Cardiac septum (tissue), 1 donor: ENCODE data around the gene FXR1. TPM values are rescaled to one million over a fixed set of nuclear protein-coding genes. Genes with fewer than 3 reads are reported as not detected.
"Not testable (repeated sequence)": the region's sequence is repeated elsewhere in the genome, so short reads cannot be mapped to it uniquely, and the experiment has no call there.

ENCODE experiments used
- DNase-seq: peaks from one replicate; pipeline ENCODE4 v3.0.0-alpha.2; 2020; ENCODE audit warnings: low spot score
- intact Hi-C: fragments of 100-400 bp; cut with DNase I; formaldehyde crosslinking; loops from one replicate; pipeline ENCODE4 v1.14.0; 2022
- total RNA-seq: library from RNA; stranded (reverse); fragmentation: NEBNext Ultra II Directional; extraction: Animal tissue kit (Norgen Biotek cat#: 25700); gene quantifications from one replicate; pipeline ENCODE4 v1.2.1, GENCODE V29; 2021
- donor health status: DM: no; HTN: no; CAD: no.

The FXR1 gene
- total RNA-seq, 1 donor from 2014 or later: 205 TPM

DNA sequence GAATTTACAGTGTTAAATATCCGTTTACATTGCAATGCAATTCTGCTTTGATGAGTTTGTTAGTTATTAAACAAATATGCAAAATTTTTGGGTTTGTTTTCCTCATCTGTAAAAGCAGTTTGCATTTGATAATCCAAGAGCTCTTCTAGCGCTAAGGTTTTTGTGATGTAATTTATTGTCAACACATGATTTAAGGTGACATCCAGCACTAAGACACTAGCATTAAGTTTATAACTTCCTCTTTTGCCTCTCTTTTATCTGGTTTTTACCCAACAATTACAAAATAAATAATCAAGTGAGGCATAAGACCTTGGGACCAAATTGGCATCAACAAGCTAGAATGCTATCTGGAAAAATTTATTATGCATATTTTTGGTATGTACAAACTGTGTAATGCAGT, 78.0 kb downstream of the FXR1 start:
- intact Hi-C loops: no loop called here
- DNase-seq: no peak

DNA sequence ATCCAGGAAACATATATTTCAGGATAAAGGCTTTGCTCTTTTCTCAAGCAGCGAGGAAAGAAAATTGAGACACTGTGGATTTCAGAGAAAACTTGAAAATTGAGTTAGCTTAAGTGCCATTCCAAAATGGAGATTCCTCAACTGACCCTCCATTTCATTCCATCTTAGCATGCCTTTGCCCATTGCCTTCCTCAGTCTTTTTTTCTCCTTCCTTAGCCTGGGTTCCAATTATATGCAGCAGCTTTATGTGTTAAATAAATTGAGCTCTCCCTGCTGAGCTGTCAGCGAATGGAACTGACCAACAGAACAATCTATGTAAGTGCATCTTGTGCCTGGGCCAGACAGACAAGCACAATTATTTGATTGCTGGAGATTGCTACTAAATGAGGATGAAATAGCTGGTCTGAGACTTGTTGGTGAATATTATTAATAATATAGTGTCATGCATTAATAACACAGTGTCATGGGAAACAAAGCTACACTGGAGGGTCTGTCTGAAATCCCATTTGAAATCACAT, 84.0 kb downstream of the FXR1 start:
- no peak for DNase-seq
- intact Hi-C loops: no loop called here

DNA sequence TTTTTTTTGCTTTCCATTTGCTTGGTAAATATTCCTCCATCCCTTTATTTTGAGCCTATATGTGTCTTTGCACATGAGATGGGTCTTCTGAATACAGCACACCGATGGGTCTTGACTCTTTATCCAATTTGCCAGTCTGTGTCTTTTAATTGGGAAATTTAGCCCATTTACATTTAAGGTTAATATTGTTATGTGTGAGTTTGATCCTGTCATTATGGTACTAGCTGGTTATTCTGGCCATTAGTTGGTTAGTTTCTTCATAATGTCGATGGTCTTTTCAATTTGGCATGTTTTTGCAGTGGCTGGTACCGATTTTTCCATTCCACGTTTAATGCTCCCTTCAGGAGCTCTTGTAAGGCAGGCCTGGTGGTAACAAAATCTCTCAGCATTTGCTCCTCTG, 89.9 kb downstream of the FXR1 start:
- intact Hi-C loops, DNase-seq: not testable (repeated sequence)

DNA sequence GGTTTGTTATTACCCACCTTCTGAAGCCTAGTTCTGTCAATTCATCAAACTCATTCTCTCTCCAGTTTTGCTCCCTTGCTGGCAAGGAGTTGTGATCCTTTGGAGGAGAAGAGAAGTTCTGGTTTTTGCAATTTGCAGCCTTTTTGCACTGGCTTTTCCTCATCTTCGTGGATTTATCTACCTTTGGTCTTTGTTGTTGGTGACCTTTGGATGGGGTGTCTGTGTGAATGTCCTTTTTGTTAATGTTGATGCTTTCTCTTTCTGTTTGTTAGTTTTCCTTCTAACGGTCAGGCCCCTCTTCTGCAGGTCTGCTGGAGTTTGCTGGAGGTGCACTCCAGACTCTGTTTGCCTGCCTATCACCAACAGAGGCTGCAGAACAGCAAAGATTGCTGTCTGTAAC, 91.0 kb downstream of the FXR1 start:
- DNase-seq, intact Hi-C loops: not testable (repeated sequence)

DNA sequence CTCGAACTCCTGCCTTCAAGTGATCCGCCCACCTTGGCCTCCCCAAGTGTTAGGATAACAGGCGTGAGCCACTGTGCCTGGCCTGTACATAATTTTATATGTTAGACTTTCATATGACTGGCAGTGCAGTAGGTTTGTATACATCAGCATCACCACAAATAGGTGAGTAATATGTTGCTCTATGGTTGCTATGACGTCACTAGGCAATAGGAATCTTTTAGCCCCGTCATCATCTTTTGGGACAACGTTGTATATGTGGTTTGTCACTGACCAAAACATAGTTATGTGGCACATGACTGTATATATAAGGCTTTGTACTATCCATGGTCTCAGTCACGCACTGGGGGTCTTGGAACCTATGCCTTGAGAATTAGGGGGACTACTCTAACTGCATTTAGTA, 94.1 kb downstream of the FXR1 start:
- intact Hi-C loops: no loop called here

DNA sequence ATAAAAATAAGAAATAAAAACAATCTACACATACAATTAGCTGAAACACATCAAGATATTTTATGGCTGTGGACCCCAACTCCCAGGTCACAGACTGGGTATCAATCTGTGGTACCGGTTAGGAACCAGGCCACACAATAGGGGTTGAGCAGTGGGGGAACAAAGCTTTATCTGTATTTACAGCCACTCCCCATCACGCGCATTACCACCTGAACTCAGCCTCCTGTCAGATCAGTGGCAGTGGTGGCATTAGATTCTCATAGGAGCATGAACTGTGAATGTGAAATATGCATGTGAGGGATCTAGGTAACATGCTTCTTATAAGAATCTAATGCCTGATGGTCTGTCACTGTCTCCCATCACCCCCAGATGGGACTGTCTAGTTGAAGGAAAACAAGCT, 94.8 kb downstream of the FXR1 start:
- DNase-seq: no peak
- intact Hi-C loops: no loop called here

More for the DNA sequence above, 94.1 kb downstream of the FXR1 start:
- no peak for DNase-seq

DNA sequence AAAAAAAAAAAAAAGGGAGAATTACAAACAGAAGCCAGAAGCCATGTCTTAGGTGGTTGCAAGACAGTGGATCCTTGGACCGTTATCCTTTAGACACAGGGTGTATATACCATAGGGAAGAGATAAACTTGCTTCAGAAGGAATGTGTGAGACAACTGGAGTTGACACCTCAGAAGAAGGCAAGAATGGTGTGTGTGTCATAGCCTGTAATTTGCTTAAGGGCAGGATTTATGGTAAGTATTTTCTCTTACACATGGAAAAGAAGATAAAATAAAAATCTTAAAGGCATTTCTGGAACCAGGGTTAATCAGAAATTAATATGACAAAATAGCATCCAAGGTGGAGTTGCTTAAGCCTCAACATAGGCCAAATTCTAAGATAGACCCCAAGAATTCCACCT, 96.3 kb downstream of the FXR1 start:
- intact Hi-C loops: no loop called here
- DNase-seq: no peak

DNA sequence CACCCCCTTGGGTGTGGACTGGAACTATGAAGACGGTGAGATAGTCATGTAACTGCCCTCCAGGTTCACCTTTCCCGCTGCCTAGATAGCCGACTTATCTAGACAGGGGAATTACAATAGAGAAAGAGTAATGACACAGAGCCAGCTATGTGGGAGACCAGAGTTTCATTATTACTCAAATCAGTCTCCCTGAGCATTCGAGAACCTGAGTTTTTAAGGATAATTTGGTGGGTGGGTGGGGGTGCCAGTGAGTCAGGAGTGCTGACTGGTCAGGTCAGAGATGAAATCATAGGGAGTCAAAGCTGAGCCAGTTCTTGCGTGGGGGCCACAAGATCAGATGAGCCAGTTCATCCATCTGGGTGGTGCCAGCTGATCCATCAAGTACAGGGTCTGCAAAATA, 96.8 kb downstream of the FXR1 start:
- DNase-seq: no peak
- intact Hi-C loops: no loop called here

DNA sequence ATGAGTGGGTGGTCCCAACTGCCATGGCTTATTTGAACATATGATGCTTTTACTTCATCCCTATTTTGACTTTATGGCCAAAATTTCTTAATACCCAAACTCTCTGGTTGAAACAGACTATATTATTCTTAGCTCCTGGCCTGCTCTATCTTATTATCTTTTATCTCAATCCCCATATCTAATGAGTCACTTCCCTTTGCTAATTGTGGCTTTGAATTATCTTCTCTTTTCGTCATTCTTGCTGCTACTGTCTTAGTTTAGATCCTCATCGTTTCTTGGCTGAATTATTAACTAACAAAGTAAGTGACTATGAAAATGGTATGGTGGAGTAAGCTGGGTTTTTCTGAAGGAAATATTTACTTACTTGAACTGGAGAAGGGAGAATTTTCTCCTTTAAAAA, 105.2 kb downstream of the FXR1 start:
- DNase-seq: no peak
- intact Hi-C loops: no loop called here

DNA sequence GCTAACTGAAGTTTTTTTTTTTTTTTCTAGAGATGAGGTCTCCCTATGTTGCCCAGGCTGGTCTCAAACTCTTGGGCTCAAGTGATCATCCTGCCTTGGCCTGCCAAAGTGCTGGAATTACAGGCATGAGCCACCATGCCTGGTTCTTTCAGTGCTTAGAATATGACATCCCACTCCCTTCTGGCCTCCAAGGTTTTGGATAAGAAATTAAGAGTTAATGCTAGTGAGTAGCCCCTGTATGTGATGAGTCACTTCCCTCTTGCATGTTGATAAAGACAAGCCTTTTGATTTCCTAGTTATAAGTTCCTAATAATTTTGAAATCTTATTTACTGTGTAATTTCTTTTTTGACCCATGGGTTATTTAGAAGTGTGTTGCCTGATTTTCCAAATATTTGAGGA, 112.7 kb downstream of the FXR1 start:
- intact Hi-C loops: no loop called here
- DNase-seq: no peak

DNA sequence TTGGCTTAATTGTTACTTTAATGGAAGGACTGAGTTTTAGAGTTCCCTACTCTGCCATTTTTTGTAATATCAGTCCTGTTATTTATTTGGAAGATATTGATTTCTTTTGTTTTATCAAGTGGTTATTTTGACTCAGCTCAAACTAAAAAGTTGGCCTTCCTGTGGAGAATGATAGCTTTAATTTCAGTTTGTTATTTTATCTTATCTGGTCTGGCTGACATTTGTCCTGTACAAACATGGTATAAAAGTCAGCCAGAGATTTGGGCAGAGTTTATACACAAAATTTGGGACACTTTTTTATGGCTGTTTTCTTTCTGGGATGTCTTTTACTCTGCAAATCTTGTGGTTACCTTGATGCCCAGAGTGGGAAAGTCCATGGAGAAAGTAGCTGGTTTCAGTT, 118.5 kb downstream of the FXR1 start:
- intact Hi-C loops: no loop called here
- DNase-seq: no peak

Other genes with a start within 250 kb of the FXR1 start
- not detected for gene CCDC39, start 233.2 kb upstream of the FXR1 start, total RNA-seq
- 62.2 TPM for gene DNAJC19, start 77.1 kb downstream of the FXR1 start, total RNA-seq